Spinal cord (tissue), 10 donors: ENCODE data around the gene PADI6. TPM values are rescaled to one million over a fixed set of nuclear protein-coding genes. Genes with fewer than 3 reads are reported as not detected.

ENCODE experiments used
- DNase-seq, 6 donors: peaks; one replicate each; pipeline versions ENCODE4 v3.0.0 to v3.0.0-alpha.2; 2013 to 2015; ENCODE audit warnings: low spot score in 6 of 6, low read depth in 4 of 6
- H3K27ac ChIP-seq: one replicate; pipeline ENCODE4 v1.5.1; 2013; ENCODE audit warnings: low read depth, low read length, control low read depth
- H3K27me3 ChIP-seq: one replicate; pipeline ENCODE4 v1.6.1; 2013; ENCODE audit warnings: low read length; ENCODE audit not compliant: control insufficient read depth, insufficient read depth
- H3K36me3 ChIP-seq: one replicate; pipeline ENCODE4 v1.6.1; 2013; ENCODE audit warnings: low read length; ENCODE audit not compliant: control insufficient read depth, insufficient read depth
- H3K4me1 ChIP-seq: one replicate; pipeline ENCODE4 v1.6.1; 2013; ENCODE audit warnings: low read length; ENCODE audit not compliant: control insufficient read depth, insufficient read depth
- H3K4me3 ChIP-seq: one replicate; pipeline ENCODE4 v1.5.1; 2013; ENCODE audit warnings: low read depth, low read length, control low read depth
- H3K9me3 ChIP-seq: one replicate; pipeline ENCODE4 v1.6.1; 2013; ENCODE audit warnings: low read length; ENCODE audit not compliant: control insufficient read depth, insufficient read depth
- WGBS: methylation state at CpG from one replicate; pipeline ENCODE4 v1.1.5; 2013; ENCODE audit warnings: missing lambda C conversion rate; ENCODE audit not compliant: insufficient coverage; 5-methylcytosine and 5-hydroxymethylcytosine counted together
- polyA plus RNA-seq, 2 donors: library from polyadenylated mRNA; unstranded; fragments of 120-200 nt; gene quantifications; one replicate each; pipeline ENCODE4 v1.2.1, GENCODE V29; 2013; ENCODE audit not compliant: insufficient read length in 2 of 2
- total RNA-seq, 2 donors: library from RNA; depleted of rRNA in 1 of 2; stranded (reverse); fragments of 120-200 nt in 1 of 2; fragments of >200 nt in 1 of 2; gene quantifications; one replicate each; pipeline versions ENCODE4 v1.2.3 to v1.2.4, GENCODE V29; 2013 to 2014
- donor health status: healthy.

The PADI6 gene
- total and polyA plus RNA-seq, 4 donors: not detected

GRCh38 chr1:17438318-17439249 is 66.6 kb downstream of the PADI6 start:
- peak in 2 of 6 donors; percentile 70 to 74 for DNase-seq
- H3K27ac ChIP-seq: peak overlapping the region; percentile 80
- H3K9me3 ChIP-seq: no peaks in the 10 kb centered on the region
- peaks cover 25% of the 10 kb centered on the region for H3K36me3 ChIP-seq
- H3K4me3 ChIP-seq: peak overlapping the region; percentile 54
- peaks cover 20% of the 10 kb centered on the region for H3K27me3 ChIP-seq
- H3K4me1 ChIP-seq: peaks cover 26% of the 10 kb centered on the region
- 0% methylated on average over 66 of the region's 78 CpGs for WGBS

DNA sequence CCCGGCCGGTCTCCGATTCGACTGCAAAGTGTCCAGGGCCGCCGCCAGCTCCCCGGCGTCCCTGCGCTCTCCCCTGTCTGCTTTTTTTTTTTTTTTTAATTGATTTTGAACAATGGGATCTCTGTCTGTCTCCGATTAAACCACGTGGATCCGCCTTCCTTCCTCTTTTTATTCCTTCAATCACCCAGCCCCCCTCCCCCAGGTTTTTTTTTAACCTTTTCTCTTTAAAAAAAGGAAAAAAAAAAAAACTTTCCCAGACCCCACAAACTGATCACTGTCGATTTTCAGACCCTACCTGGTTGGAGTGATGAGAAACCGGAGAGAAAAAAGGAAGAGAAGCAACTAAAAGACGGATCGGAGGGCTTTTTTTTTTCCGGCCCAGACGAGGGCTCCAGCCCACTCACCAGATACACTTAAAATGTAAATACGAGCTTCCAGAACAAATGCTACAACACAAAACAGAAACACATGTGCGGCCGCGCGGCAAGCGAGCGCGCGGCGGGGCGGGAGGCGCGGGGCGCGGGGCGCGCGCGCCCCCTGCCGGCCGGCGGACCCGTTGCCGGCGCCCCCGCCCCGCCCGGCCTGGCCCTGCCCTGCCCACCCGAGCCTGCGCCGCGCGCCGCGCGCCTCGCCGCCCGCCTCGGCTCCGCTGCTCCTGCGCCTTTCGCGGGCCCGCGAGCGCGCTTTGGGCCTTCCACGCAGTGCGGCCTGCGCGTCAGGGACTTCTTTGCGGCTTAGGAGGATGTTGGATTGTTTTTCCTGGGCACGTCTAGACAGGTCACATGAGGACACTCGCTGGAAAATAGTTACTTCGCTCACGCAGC is 67.5 kb downstream of the PADI6 start, which contains the start of gene RCC2:
Gene RCC2 (minus strand): TSS at position 428 of the 824 bp plus-strand sequence. CDS start 1,163 bp downstream, outside the sequence.
- Histone ChIP-seq H3K9me3 (no peaks in the 10 kb centered on the region), H3K27ac (peak within 1 kb of the TSS; percentile 80), H3K27me3 (peaks cover 20% of the 10 kb centered on the region), H3K36me3 (peaks cover 18% of the 10 kb centered on the region), H3K4me3 (peak within 1 kb of the TSS; percentile 54), H3K4me1 (peaks cover 26% of the 10 kb centered on the region)
- DNase-seq: peak in 5 of 6 donors; percentile 45 to 93 (median 64)
- WGBS: under 1% methylated on average over 65 of the region's 75 CpGs

- peak in 1 of 6 donors; percentile 13 for DNase-seq
- peaks cover 10% of the 10 kb centered on the region for H3K36me3 ChIP-seq
- peak overlapping the region; percentile 52 for H3K27ac ChIP-seq
- peaks cover 20% of the 10 kb centered on the region for H3K27me3 ChIP-seq
- peak overlapping the region; percentile 52 for H3K4me3 ChIP-seq
- H3K4me1 ChIP-seq: peaks cover 24% of the 10 kb centered on the region
- H3K9me3 ChIP-seq: no peaks in the 10 kb centered on the region
- 27% methylated on average over 11 of the region's 18 CpGs for WGBS
Observed at GRCh38 chr1:17440074-17440826, 68.3 kb downstream of the PADI6 start.

GRCh38 chr1:17440827-17441168 is 68.8 kb downstream of the PADI6 start:
- Histone ChIP-seq H3K4me3 (no peak overlapping the region), H3K9me3 (no peaks in the 10 kb centered on the region), H3K27ac (no peak overlapping the region), H3K4me1 (peaks cover 21% of the 10 kb centered on the region), H3K36me3 (peaks cover 5% of the 10 kb centered on the region), H3K27me3 (peaks cover 20% of the 10 kb centered on the region)
- no peak for DNase-seq
- 58% methylated on average over 4 of the region's 6 CpGs for WGBS

GRCh38 chr1:17441265-17441992 is 69.4 kb downstream of the PADI6 start:
- Histone ChIP-seq H3K9me3 (no peaks in the 10 kb centered on the region), H3K4me3 (no peak overlapping the region), H3K27me3 (peaks cover 20% of the 10 kb centered on the region), H3K36me3 (peaks cover under 1% of the 10 kb centered on the region), H3K4me1 (peaks cover 17% of the 10 kb centered on the region), H3K27ac (no peak overlapping the region)
- 46% methylated on average over 8 of the region's 10 CpGs for WGBS
- DNase-seq: no peak

DNA sequence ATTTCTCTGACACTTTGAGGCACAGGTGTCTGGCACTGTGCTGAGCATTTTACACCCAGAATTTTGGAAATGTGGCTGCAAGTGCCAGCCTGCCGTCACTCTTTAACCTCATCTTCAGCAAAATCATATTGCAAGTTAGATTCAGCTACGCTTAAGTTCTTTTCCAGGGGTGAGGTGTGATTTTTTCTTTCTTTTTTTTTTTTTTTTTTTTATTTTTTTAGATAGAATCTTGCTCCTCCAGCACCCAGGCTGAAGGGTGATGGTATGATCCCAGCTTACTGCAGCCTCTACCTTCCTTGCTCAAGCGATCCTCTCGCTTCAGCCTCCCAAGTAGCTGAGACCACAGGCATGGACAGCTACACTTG is 70.0 kb downstream of the PADI6 start:
- H3K4me1 ChIP-seq: peaks cover 11% of the 10 kb centered on the region
- H3K36me3 ChIP-seq: no peaks in the 10 kb centered on the region
- DNase-seq: no peak
- no peak overlapping the region for H3K4me3 ChIP-seq
- WGBS: no CpG with 5 or more reads among the region's 4 CpGs
- no peak overlapping the region for H3K27ac ChIP-seq
- peaks cover 20% of the 10 kb centered on the region for H3K27me3 ChIP-seq
- H3K9me3 ChIP-seq: no peaks in the 10 kb centered on the region

- Histone ChIP-seq H3K4me1 (peaks cover 8% of the 10 kb centered on the region), H3K4me3 (no peak overlapping the region), H3K27ac (no peak overlapping the region), H3K36me3 (no peaks in the 10 kb centered on the region), H3K27me3 (peaks cover 20% of the 10 kb centered on the region), H3K9me3 (no peaks in the 10 kb centered on the region)
- no peak for DNase-seq
- 82% methylated on average over 6 of the region's 6 CpGs for WGBS
Observed at GRCh38 chr1:17442841-17443240, 70.8 kb downstream of the PADI6 start.

DNA sequence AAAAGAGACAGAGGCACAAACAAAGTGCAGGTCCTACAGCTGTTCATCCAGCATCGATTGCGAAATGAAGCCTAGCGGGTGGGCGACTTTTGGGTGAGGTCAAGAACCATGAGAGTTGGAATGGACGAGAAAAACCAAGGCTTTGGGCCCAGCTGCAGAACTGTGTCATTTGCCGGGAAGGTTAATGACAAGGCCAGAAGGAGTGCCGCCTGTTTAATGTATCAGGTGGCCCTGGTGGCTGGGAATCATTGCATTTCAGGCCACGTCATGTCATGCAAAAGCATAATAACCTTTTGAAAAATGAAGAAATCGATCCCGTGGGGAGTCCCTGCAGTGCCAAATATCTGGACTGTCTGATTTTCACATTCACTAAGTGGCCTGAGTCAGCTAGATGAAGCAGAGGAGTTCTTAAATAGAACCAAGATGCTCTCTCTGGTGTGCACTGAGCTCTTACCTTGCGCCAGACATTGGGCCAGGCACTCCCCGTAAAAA is 75.6 kb downstream of the PADI6 start:
- DNase-seq: peak in 1 of 6 donors; percentile 18
- Histone ChIP-seq H3K4me1 (no peaks in the 10 kb centered on the region), H3K4me3 (no peak overlapping the region), H3K9me3 (no peaks in the 10 kb centered on the region), H3K27me3 (no peaks in the 10 kb centered on the region), H3K27ac (no peak overlapping the region), H3K36me3 (no peaks in the 10 kb centered on the region)
- 89% methylated on average over 12 of the region's 12 CpGs for WGBS
